Brain microvascular endothelial cell (primary cell): ENCODE data around the gene HCFC1R1.

Source experiments
- DNase-seq: peaks from one replicate; pipeline ENCODE4 v3.0.0-alpha.2; 2020
- H3K27ac ChIP-seq: fragments of 250-450 bp; sonication (Bioruptor Pico); 2 replicates; pipeline ENCODE4 v1.5.1; 2020; ENCODE audit warnings: mild to moderate bottlenecking, moderate library complexity
- H3K27me3 ChIP-seq: fragments of 250-450 bp; sonication (Bioruptor Pico); replicated peaks from 2 replicates; pipeline ENCODE4 v1.5.1; 2020; ENCODE audit warnings: mild to moderate bottlenecking
- H3K36me3 ChIP-seq: fragments of 250-450 bp; sonication (Bioruptor Pico); replicated peaks from 2 replicates; pipeline ENCODE4 v1.5.1; 2020; ENCODE audit warnings: mild to moderate bottlenecking
- H3K4me3 ChIP-seq: 2 replicates; pipeline ENCODE4 v1.5.1; 2011; ENCODE audit warnings: low read depth, mild to moderate bottlenecking, control low read depth, low read length, moderate library complexity
- in situ Hi-C: cut with HindIII; loops from 2 replicates; pipeline ENCODE4 v1.10.0; 2017; ENCODE audit warnings: low sequenced_read_pairs, low pct_ligation_motif_present
- TF ChIP-seq, protein P1 (sequence below): IDR thresholded peaks from 2 replicates; pipeline ENCODE4 v1.5.1; 2011; ENCODE audit warnings: low read depth, mild to moderate bottlenecking, moderate library complexity, low read length, control low read depth, inconsistent platforms; ENCODE audit errors: missing control alignments

Gene HCFC1R1

GRCh38 chr16:3026609-3027488 lies 3.1 kb upstream of the HCFC1R1 start:
- H3K36me3 ChIP-seq = peaks cover 15% of the 10 kb centered on the region
- H3K27me3 ChIP-seq = peaks cover 17% of the 10 kb centered on the region
- in situ Hi-C loops = no loop called here
- no peak for DNase-seq
- TF ChIP-seq, protein P1, sequence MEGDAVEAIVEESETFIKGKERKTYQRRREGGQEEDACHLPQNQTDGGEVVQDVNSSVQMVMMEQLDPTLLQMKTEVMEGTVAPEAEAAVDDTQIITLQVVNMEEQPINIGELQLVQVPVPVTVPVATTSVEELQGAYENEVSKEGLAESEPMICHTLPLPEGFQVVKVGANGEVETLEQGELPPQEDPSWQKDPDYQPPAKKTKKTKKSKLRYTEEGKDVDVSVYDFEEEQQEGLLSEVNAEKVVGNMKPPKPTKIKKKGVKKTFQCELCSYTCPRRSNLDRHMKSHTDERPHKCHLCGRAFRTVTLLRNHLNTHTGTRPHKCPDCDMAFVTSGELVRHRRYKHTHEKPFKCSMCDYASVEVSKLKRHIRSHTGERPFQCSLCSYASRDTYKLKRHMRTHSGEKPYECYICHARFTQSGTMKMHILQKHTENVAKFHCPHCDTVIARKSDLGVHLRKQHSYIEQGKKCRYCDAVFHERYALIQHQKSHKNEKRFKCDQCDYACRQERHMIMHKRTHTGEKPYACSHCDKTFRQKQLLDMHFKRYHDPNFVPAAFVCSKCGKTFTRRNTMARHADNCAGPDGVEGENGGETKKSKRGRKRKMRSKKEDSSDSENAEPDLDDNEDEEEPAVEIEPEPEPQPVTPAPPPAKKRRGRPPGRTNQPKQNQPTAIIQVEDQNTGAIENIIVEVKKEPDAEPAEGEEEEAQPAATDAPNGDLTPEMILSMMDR = no peak
- no peak overlapping the region for H3K27ac ChIP-seq
- no peak overlapping the region for H3K4me3 ChIP-seq

GRCh38 chr16:3026003-3026378 lies 2.2 kb upstream of the HCFC1R1 start:
- in situ Hi-C loops = no loop called here
- Histone ChIP-seq H3K4me3 (no peak overlapping the region), H3K36me3 (peaks cover 17% of the 10 kb centered on the region), H3K27me3 (peaks cover 17% of the 10 kb centered on the region), H3K27ac (no peak overlapping the region)
- no peak for DNase-seq
- TF ChIP-seq, protein P1 = no peak

- peaks cover 17% of the 10 kb centered on the region for H3K36me3 ChIP-seq
- no peak for DNase-seq
- TF ChIP-seq, protein P1 = no peak
- peaks cover 11% of the 10 kb centered on the region for H3K27me3 ChIP-seq
- in situ Hi-C loops = no loop called here
- H3K27ac ChIP-seq = no peak overlapping the region
- H3K4me3 ChIP-seq = no peak overlapping the region
These were observed 1.6 kb upstream of the HCFC1R1 start for GRCh38 chr16:3025032-3026002.

- H3K36me3 ChIP-seq = peaks cover 17% of the 10 kb centered on the region
- peak overlapping the region; percentile 97 for H3K27ac ChIP-seq
- H3K27me3 ChIP-seq = no peaks in the 10 kb centered on the region
- in situ Hi-C loops = no loop called here
- peak; percentile 54 for DNase-seq
- H3K4me3 ChIP-seq = peak overlapping the region; percentile 95
- TF ChIP-seq, protein P1 = no peak
These were observed 400 bp downstream of the HCFC1R1 start for GRCh38 chr16:3023415-3023668.

DNA sequence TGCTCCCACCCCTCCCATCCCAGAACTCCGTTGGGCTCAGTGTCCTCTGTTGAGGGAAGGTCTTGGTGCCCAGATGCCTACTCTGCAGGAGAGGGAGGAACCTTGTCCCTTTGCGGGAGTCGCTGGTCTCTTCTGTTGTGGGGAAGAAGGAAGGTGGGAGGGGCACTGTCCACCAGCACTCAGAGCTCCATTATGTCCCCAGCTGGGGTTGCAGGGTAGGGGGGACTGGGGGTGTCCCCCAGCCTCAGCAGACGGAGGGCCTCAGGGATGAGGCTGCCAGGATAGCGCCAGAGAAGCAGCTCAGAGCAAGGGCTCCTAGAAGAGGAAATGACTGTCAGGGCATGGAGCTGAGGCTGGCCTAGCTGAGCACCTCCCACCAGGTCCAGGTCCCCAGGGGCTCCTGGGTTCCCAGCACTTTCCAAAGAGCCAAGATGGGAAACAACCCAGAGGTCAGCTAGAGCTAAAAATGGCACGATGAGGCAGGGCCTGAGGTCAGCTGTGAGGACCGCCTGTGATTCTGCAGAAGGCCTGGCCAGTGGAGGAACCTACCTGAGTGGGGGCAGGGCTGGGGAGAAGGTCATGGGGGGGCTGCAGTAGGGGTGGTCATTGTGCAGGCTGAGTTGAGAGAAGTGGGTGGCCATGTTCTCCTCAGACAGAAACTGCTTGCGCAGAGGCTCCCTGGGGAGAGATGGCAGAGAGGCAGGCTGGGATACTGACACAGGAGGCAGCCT lies 893 bp downstream of the HCFC1R1 start:
- TF ChIP-seq, protein P1 = no peak
- Histone ChIP-seq H3K27me3 (no peaks in the 10 kb centered on the region), H3K27ac (peak overlapping the region; percentile 97), H3K4me3 (peak overlapping the region; percentile 95), H3K36me3 (peaks cover 17% of the 10 kb centered on the region)
- in situ Hi-C loops = no loop called here
- peak; percentile 15 for DNase-seq
